Middle frontal gyrus (tissue), 1 donor: ENCODE measurements around the gene SLC49A4.
A peak's percentile ranks its signal among the peaks of the same experiment; 100 is the strongest.

ENCODE experiments used
- DNase-seq: peaks from one replicate; pipeline ENCODE4 v3.0.0-alpha.2; 2015; ENCODE audit warnings: low spot score; ENCODE audit errors: extremely low spot score

Gene SLC49A4

DNA sequence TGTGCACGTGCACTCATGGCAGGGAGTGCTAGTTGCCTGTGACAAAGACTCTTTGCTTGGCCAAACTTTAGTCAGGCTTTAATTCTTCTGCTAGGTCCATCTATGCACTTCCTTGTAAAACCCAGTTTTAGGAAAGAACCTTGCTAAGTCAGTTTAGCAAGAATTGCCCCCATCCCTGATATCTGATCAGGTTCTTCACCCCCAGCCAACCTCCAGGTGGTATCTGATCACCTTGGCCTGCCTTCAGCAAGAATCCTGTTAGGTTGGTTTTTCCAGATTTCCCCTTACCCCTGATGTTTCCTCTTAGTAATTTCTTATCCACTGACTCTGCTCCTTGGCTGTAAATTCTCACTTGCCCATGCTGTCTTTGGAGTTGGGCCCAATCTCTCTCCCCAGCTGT, 9.6 kb upstream of the SLC49A4 start:
- no peak for DNase-seq

DNA sequence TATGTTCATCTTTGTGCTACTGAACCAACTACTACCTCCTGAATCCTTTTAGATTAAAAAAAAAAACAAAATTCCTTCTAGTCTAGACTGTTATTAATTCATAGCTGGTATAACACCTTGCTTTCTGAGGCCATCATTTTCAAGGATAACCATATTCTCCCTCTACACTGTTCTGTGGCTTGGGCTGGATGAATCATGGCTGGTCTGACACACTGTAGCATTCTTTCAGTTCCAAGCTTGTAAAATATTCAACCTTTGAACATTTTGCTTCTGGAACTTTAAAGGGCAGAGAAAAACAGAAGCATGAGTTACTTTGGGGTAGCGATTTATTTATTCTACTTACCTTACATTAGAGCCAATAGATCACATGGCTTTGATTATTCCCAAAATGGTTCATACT, 8.8 kb upstream of the SLC49A4 start:
- no peak for DNase-seq

DNA sequence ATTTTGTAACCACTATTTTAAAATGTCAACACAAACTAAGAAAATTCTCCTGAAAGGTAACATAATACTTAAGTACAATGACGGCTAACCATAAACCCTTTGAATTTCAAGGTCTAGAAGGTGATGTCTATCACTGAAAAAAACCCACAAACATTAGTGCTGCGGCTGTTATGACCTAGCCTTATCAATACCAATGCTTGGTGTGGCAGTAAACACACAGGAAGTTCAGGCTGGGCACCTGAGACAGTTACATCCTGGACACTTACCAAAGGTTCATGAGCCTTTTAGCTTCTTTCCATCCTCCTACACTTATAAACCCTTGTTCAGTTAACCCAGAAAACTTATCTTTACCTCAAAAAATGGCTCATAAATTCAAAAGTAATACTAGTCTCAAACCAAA, 7.0 kb upstream of the SLC49A4 start:
- DNase-seq = no peak

DNA sequence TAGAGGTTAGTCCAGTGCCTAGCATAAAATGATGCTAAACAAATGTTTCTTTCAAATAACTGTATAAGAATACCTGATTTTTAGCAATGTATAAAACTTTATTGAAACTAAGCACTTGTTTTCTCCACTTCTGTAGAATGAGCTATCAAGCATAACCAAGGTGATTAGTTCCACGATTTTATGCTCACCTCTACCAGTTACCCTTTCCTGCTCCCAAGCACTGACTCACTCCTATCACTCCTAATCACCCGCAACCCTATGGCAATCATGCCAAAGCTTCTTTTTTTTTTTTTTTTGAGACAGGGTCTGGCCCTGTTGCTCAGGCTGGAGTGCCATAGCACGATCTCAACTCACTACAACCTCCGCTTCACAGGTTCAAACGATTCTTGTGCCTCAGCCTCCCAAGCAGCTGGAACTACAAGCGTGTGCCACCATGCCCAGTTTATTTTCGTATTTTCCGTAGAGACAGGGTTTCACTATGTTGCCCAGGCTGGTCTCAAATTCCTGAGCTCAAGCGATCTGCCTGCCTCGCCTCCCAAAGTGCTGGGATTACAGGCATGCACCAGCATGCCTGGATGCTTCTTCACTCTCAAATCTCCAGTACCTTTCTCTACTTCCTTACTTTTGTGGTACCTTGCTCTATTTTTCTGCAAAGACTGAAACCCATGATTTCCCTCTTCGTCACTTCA, 5.1 kb upstream of the SLC49A4 start:
- no peak for DNase-seq

DNA sequence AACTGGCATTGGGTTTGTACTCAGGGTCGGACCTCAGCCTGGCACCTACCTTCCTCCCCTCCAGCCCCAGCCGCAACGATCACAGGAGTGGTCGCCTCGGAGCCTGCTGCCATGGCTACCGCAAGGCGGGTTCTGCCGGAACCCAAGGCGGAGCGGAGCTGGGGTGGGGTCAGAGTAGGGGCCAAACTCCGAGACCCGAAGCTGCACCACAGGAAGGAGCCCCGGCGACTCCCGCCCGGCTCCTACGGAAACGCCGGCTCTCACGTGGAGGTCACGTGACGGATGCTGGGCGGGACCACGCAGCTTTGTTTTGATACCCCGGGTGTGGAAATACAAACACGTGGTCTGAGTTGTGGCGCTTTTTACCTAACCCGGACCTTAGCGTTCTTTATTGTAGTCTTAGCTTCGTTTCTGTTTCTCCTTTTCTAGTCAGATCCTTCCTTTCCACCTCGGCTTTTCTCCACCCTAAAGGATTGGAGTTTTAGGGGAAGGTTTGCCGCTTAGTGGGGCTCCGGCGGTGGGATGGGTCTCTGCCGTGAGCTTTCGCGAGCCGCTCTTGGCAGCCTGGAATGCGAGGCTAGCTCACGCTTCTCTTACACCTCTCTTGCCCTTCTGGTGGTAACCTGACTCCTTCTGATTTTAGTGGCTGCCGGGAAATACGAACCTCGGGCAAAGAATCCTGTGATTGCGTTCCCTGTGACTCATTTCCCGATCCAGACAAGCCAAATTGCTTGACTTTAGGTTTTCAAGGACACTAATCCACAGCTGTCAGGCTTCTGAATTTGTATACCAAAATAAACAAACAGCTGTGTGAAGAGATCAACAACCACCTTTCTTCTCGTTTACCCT, 1.1 kb upstream of the SLC49A4 start, which contains the start of gene HSPBAP1:
TSS of gene HSPBAP1 (minus strand) at position 264 of the 849 bp plus-strand sequence. CDS start at position 113, 151 bp downstream.
- DNase-seq = peak; percentile 84

DNA sequence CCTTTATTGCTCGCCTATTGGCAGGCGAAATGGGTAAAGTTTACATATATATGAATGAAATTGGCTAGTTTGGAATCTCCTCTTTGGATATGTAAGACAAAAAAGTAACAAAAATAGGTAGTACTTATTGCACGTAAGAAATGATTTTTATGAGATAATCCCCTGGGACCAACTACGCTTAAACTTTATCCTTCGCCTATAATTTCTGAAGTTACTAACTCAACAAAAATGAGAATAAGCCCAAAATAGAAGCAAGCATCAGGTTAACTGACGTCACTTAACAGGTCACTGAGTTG, 438 bp upstream of the SLC49A4 start:
- no peak for DNase-seq

DNA sequence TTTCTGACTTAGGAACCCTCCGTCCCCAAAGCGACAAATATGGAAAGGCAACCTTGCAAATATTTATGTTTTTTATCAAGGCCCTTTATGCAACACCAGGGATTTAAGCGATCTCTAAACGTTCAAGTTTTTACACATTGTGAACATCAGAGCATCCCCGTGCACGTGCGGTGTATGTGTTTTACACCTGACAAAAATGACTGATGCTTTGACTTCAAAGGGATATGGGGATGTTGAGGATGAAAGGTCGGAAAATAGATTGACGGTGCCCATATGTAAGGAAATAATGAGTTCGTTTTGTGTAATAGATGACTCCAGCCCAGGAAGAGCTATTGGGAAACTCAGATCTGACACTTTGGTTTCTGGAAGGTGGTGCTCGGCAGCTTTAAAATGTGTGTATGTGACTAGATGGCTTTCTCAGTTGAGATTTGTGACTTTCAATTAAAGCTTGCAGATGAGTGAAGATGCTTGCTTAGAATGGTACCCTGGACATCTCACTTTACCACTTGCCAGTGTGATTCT, 866 bp downstream of the SLC49A4 start:
- no peak for DNase-seq

DNA sequence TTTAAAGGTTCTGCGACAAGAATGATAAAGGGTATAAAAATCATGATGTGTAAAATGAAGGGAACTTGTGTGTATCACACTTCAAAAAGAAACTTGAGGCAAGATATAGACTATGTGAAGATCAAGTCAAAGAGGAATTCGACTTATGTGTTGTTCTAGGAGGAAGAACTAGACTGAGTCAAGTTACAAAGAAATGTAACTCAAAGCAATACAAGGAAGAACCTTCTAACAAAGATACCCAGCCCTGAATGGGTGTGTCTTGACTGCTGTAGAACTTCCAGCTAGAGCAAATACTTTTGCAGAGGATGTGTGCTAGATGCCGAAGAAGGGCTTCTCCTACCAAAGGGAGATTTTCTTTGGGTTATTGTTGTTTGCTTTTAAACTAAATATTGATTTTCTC, 2.4 kb downstream of the SLC49A4 start:
- DNase-seq = no peak

DNA sequence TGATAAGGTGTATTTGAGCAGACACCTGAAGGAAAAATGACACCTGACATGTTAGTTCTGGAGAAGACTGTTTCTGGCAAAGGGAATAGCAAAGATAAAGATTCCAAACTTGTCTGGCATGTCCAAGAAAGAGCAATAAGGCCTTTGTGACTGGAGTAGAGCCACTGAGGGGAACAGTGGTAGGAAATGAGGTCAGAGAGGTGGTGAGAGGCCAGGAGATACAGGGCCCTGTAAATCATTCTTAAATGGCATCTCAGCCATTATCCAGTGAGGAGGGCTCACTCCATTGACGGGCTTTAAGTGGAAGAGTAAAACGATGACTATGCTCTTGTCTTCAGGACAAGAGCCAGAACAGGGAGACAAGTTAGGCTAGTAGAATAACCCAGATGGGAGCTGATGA, 4.5 kb downstream of the SLC49A4 start:
- no peak for DNase-seq

DNA sequence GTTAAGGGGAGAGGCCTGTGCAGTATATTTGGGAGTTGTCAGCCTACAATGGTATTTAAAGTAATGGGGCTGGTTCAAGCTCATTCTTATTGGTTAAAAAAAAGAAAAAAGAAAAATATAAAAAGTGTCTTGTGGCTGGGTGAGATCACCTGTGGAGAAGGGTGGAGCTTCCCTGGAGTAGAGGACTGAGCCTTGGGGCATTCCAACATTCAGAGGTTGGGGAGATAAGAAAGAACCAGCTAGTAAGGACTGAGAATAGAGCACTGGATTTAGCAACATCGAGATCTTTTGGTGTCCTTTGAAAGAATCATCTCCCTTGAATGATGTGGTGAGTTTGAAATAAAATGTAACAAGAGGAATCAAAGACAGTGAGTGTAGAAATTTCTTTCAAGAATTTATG, 5.2 kb downstream of the SLC49A4 start:
- no peak for DNase-seq

DNA sequence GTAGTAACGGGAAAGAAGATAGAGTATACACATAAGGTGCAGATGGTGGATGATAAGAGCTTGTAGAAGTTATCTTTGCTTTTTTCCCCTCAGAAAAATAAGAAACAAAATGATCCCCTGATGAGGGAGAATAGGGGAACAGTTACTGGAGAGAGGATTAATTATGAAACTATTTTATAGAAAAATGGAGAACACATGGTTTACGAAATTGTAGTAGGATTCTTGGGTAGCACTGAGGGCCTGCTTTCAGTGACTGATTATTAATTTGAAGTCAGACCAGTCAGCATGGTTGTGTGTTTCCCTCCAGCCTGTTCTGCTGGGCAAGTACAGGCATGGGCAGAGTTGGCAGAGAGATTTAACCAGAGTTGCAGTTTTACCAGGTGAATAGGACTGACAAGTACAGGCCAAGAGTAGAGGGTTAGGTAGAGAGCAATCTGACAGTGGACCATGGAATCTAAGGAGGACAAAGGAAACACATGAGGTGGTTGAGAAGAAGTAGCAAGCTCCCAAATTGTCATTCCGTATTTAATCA, 5.9 kb downstream of the SLC49A4 start:
- DNase-seq = no peak

DNA sequence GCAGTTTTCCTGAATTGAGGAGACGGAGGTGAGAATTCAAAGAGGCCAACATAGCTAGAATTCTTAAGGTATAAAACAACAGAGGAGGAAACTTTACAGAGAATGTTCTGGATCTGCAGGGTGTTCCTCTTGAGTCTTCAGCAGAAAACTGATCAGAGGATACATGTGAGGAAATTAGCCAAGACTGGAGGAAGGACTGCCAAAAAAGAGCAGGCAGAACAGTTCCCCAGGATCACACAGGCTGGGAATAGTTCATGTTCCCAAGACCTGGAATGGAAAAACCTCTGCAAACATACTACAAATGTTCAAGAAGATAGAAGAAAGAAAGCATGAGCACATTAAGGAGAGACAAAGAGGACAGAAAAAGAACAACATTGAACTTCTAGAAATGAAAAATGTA, 7.5 kb downstream of the SLC49A4 start:
- DNase-seq = no peak

DNA sequence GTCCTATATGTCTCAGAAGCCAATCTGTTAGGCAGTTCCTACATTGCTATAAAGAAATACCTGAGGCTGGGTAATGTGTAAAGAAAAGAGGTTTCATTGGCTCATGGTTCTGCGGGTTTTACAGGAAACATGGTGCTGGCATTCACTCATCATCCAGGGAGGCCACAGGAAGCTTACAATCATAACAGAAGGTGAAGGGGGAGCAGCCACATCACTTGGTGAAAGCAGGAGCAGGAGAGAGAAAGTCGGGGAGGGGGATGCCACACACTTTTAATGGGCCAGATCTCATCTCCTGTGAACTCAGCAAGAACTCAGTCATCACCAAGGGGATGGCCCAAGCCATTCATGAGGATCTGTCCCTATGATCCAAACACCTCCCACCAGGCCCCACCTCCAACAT, 9.1 kb downstream of the SLC49A4 start:
- no peak for DNase-seq

DNA sequence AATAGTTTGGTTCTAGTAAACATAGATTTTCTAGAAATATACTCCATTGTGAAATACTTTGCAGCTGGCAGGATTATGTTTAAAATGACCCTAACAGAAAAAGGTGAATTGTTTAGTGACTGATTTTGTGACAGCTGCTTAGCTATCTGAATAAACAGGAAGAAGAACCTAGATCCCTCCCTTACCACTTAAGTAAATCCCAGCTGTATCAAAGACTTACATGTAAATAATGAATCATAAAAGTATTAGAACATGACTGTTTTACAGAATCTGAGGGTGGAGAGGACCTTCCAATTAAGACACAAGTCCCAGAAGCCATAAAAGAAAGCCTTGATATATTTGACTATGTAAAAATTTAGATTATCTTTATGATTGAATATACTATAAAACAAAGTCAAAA, 15.9 kb downstream of the SLC49A4 start:
- no peak for DNase-seq

DNA sequence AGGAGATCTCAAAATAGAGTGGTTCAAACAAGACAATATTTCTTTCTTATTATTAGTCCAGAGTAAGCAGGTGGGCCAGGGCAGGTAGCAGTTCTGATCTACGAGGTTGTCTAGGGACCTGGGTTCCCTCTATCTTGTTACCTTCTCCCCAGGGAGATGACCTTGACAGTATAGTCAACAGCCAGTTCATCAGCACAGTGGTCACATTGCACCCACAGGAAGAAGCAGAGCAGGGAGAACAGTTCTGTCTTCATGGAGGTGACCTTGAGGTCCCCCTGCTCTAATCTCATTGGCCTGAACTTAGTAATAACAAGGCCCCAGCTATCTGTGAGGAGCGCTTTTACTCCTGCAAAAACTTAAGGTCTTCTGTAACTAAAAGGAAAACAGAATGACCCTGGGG, 21.7 kb downstream of the SLC49A4 start:
- no peak for DNase-seq

DNA sequence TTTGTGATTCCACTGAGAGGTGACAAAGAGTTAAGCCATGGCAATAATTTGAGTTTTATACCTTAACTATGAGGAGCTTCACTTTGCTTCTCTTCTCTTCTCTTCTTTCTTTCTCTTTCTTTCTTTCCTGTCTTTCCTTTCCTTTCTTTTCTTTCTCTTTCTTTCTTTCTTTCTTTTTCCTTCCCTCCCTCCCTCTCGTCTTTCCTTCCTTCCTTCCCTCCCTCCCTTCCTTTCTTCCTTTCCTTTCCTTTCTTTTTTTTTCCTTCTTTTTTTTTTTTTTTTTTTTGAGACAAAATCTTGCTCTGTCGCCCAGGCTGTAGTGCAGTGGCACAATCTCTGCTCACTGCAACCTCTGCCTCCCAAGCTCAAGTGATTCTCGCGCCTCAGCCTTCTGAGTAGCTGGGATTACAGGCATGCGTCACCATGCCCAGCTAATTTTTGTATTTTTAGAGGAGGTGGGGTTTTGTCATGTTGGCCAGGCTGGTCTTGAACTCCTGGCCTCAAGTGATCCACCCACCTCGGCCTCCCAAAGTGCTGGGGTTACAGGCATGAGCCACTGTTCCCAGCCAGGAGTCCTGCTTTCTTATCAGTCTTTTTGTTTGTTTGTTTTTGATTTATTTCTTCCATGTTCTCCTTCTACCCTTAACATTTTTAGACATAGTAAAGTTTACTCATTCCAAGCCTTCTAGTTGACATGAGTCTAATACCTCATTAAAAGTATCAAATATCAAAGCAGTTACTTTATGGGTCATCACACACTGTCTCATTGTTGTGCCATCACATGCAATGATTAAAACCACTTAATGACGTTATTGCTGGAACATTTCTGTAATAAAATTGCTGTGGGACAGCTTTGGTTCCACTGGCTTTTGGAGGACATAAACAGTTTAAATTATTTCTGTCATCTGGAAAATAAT, 29.9 kb downstream of the SLC49A4 start:
- DNase-seq = no peak

DNA sequence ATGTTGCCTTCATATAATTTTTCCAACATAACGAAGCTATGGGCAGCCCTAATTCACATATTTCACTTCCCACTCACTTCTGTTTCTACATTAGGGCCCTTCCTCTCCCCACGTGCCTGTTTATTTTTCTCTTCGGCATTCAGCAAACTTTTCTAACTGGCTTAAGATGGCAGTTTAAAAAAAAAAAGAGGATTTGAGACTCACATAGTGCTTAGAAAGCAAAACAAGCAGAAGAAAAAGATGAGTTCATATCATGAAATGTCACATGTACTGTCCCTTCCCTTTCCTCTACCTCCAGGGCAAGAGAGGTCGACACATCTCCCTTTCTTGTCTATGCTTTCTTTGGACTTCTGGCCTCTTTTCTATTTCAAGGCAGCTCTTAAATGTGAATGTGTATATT, 30.6 kb downstream of the SLC49A4 start:
- DNase-seq = no peak

DNA sequence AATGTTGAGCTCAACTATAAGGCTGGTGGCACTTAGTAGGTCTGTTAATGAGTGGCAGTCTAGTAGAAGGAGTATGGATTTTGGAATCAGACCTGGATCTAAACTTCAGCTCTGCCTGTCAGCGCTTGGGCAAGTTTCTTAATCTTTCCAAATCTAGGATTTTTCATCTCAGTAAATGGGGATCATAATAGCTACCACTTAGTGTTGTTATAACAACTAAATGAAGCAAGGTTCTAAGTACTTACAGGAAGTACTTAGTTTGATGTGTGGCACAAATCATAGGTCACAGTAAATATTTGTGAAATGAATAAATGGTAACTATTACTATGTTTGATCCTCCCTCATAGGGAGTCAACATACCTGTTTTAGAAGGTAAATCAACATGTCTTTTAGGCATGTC, 31.4 kb downstream of the SLC49A4 start:
- DNase-seq = no peak

DNA sequence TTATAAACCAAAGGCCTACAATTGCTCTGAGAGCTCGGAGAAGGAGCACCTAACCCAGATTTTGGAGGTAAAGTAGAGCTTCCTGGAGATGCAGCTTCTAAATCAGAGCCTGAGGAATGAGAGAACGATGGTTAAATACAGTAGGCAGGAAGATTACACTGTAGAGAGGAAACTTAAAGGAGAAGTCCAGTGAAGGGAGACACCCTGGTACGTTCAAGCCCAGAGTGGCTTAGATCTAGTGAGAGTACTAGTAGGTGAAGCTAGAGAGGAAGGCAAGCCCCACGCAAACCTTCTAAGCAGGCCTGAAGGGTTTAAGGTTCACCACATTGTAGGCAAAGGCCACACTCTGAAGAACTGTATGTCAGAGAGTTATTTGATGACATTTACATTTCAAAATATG, 33.4 kb downstream of the SLC49A4 start:
- no peak for DNase-seq

DNA sequence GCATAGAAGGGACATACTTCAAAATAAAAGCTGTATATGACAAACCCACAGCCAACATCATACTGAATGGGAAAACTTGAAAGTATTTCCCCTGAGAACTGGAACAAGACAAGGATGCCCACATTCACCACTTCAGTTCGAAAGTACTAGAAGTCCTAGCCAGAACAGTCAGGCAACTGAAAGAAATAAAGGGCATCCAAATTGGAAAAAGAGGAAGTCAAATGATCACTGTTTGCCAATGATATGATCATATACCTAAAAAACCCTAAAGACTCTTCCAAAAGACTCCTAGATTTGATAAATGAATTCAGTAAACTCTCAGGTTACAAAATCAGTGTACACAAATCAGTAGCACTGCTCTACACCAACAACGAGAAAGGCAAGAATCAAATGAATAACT, 40.7 kb downstream of the SLC49A4 start:
- DNase-seq = no peak

DNA sequence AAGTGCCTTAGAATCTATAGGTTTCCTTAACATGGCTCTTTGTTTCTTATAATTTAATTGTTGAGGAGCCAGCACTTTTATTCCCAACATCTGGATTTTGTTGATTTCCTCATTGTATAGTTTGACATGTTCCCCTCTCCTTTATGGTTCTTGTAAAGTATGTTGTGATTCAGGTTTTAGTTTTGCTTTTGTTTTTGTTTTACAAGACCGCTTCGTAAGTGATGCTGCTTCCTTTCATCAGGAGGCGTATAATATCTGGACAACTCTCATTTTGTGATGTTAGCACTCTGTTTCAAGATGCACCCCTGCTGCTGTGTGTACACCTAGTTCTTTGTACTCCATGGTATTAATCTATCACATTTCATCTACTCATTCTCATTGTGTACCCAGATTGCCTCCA, 48.7 kb downstream of the SLC49A4 start:
- no peak for DNase-seq

DNA sequence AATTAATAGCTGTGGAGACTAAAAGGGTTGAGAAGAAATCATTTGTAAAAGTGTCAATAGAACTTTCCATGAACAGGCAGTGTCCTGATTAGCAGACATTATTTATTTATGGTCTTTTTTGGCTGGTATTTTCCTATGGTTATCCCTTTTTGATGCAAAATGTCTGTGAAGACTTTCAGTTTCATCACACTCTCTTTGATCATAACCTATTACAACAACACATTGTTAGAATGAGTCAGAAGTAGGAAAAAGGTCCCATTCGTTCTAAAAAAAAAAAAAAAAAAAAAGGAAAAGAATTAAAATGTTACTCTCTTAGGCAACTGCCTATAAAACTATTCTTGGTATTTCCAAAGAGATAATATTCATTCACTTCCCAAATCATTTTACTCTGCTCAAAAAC, 62.1 kb downstream of the SLC49A4 start:
- no peak for DNase-seq
